Activated gamma-delta T cell (primary cell): ENCODE results near the gene CT47B1.
"Not testable (repeated sequence)": the region's sequence is repeated elsewhere in the genome, so short reads cannot be mapped to it uniquely, and the experiment has no call there.

Source experiments
- DNase-seq: peaks from one replicate; lab custom pipeline; 2025; lab: John Stamatoyannopoulos, UW
- total RNA-seq, 2 donors: gene quantifications; one replicate each; lab custom pipeline; 2026; lab: John Stamatoyannopoulos, UW

Gene CT47B1
- 0 reads per million in 2 donors for total RNA-seq

GRCh38 chrX:120875766-120876165 is at the start of gene CT47B1:
TSS of gene CT47B1 (minus strand) at chrX:120875866. CDS start at chrX:120875670, 196 bp downstream.
- DNase-seq = not testable (repeated sequence)

GRCh38 chrX:120874678-120875557 is 748 bp downstream of the CT47B1 start:
- peak; percentile 8 for DNase-seq

GRCh38 chrX:120857240-120857639 is 18.4 kb downstream of the CT47B1 start:
- DNase-seq = no peak

GRCh38 chrX:120840827-120841226 is 34.8 kb downstream of the CT47B1 start:
- DNase-seq = no peak

GRCh38 chrX:120839491-120839890 is 36.2 kb downstream of the CT47B1 start:
- DNase-seq = no peak

- not testable (repeated sequence) for DNase-seq
Observed at GRCh38 chrX:120827213-120827612, 48.5 kb downstream of the CT47B1 start.

GRCh38 chrX:120825146-120825545 is 50.5 kb downstream of the CT47B1 start:
- DNase-seq = no peak

GRCh38 chrX:120824021-120824420 is 51.6 kb downstream of the CT47B1 start:
- no peak for DNase-seq

GRCh38 chrX:120823556-120823955 is 52.1 kb downstream of the CT47B1 start:
- no peak for DNase-seq
